Measurements from ENCODE around the gene CCDC7. TPM values are rescaled to one million over a fixed set of nuclear protein-coding genes. Genes with fewer than 3 reads are reported as not detected.
A peak's percentile ranks its signal among the peaks of the same experiment; 100 is the strongest.
"Not testable (repeated sequence)": the region's sequence is repeated elsewhere in the genome, so short reads cannot be mapped to it uniquely, and the experiment has no call there.

CCDC7 gene
- total RNA-seq, 2 donors from 2014 or later: 7.1 to 16.7 TPM

DNA sequence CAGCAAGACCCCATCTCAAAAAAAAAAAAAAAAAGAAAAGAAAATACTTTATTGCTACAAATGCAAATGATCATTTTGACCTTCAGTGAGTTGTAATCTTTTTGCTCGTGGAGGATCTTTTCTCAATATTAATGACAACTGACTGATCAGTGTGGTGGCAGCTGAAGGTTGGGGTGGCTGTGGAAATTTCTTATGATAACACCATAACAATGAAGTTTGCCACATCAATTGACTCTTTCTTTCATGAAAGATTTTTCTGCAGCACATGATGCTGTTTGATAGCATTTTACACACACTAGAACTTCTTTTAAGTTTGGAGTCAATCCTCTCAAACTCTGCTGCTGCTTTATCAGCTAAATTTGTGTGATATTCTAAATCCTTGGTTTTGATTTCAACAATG, 12.4 kb upstream of the CCDC7 start:
- H3K27ac Mint-ChIP-seq: no peak overlapping the region
- ATAC-seq (no peak), DNase-seq (ENCODE audit: low spot score in 2 of 2) (no peak)
- no peaks in the 10 kb centered on the region for H3K9me3 Mint-ChIP-seq
- H3K36me3 Mint-ChIP-seq: no peaks in the 10 kb centered on the region

DNA sequence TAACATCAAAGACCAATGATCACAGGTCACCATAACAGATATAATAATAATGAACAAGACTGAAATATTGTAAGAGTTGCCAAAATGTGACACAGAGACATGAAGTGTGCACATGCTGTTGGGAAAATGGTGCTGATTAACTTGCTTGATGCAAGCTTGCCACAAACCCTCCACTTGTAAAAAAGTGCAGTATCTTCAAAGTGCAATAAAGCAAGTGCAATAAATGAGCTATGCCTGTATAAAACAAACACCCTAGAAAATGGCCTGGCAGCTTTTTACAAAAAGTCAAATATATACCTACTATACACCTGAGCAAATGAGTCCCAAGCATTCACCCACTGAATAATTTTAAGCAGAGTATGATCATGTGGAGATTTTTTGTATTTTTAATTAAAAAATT, 9.7 kb upstream of the CCDC7 start:
- no peak overlapping the region for H3K27ac Mint-ChIP-seq
- H3K9me3 Mint-ChIP-seq: no peaks in the 10 kb centered on the region
- H3K36me3 Mint-ChIP-seq: no peaks in the 10 kb centered on the region
- ATAC-seq (no peak), DNase-seq (ENCODE audit: low spot score in 2 of 2) (no peak)

DNA sequence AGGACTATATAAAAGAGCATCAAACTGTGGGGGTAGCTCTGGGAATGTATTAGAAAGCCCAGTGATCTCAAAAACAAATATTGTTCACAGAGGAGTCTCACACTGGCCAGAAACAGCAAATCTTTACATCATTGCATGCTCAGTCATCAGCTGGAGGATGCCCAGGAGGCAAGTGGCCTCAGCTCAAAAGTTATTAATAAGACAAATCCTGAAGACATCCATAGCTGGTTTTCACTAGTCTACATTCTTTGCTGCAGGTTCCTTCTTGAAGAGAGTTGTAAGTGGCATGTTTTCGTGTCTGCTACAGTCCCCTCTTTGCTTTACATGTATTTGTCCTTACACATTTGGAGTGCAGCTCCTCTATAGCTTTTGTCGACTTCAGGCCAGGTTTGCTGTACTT, 8.6 kb upstream of the CCDC7 start:
- ATAC-seq: no peak
- Mint-ChIP-seq H3K9me3 (no peaks in the 10 kb centered on the region), H3K36me3 (no peaks in the 10 kb centered on the region), H3K27ac (no peak overlapping the region)
- no peak for DNase-seq (ENCODE audit: low spot score in 2 of 2)

DNA sequence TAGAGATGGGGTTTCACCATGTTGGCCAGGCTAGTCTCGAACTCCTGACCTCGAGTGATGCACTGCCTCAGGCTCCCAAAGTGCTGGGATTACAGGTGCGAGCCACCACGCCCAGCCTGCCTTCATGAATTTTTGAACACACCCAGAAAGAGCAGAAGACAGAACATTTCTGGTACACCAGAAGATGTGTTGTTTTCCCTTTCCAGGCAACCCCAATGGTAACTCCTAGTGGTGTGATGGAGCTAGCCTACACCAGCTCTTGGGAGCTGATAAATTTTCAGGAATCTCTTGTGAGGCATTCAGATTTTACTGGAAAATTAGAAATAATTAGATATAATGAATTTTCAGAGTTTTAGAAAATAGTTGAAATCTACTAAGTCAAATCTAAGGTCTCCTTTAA, 904 bp upstream of the CCDC7 start:
- ATAC-seq: no peak
- peaks cover 0 to 13% of the 10 kb centered on the region in 2 donors for H3K36me3 Mint-ChIP-seq
- H3K27ac Mint-ChIP-seq: peak overlapping the region; percentile 94 to 98
- no peaks in the 10 kb centered on the region for H3K9me3 Mint-ChIP-seq
- no peak for DNase-seq (ENCODE audit: low spot score in 2 of 2)

DNA sequence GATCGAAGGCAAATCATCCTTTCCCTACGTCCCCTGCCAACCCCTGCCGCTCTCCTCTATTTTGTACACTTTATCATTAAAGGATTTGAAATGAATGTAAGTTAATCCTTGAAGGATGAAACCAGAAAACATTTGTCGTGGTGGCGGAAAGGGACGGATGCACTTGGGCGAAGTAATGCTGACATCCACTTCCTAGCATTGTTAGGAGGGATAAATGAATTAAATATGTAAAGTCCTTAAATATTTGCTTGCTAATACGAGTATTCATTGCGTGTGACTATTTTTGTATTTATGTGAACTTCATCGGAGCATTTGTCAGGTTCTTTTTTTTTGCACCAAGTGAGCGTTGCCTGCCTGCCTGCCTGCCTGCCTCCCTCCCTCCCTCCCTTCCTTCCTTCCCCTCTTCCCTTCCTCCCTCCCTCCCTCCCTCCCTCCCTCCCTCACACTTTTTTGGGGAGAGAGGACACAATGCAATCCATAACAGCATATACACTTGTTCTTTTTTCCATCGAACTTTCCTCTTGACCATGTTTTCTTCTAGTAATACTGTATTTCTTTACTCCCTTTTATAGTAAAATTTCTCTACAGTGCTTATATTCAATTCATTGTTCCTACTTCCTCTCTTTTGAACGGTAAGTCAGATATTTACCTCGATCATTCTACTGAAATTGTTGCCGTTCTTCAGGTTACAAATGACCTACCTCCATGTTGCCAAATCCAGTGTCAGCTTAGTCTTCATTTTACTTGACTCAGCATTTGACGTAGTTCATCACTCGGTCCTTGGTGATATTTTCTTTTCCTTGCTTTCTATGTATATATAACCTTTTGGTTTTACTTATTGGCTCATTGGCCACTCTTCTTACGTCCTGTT, 831 bp downstream of the CCDC7 start:
- peak overlapping the region; percentile 94 to 98 for H3K27ac Mint-ChIP-seq
- DNase-seq (ENCODE audit: low spot score in 2 of 2) (no peak), ATAC-seq (no peak)
- peaks cover 3 to 14% of the 10 kb centered on the region in 2 donors for H3K36me3 Mint-ChIP-seq
- no peaks in the 10 kb centered on the region for H3K9me3 Mint-ChIP-seq

DNA sequence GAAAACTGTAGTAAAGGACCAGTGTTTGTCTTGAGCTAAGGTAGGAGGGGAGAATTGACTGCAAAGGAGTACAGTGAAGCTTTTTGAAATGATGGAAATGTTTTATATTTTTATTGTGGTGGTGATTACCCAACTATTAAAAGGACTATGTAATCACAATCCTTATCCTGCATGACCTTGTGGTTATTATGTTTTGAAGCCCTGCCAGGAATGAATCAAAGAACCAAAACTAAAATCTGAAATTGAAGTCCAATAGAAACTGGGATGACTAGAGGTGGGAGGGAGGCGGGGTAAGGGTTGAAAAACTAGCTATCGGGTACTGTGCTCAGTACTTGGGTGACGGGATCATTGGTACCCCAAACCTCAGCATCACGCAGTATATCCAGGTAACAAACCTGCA, 8.2 kb downstream of the CCDC7 start:
- Mint-ChIP-seq H3K36me3 (peaks cover 22 to 28% of the 10 kb centered on the region in 2 donors), H3K9me3 (no peaks in the 10 kb centered on the region), H3K27ac (no peak overlapping the region)
- ATAC-seq (no peak), DNase-seq (ENCODE audit: low spot score in 2 of 2) (no peak)

DNA sequence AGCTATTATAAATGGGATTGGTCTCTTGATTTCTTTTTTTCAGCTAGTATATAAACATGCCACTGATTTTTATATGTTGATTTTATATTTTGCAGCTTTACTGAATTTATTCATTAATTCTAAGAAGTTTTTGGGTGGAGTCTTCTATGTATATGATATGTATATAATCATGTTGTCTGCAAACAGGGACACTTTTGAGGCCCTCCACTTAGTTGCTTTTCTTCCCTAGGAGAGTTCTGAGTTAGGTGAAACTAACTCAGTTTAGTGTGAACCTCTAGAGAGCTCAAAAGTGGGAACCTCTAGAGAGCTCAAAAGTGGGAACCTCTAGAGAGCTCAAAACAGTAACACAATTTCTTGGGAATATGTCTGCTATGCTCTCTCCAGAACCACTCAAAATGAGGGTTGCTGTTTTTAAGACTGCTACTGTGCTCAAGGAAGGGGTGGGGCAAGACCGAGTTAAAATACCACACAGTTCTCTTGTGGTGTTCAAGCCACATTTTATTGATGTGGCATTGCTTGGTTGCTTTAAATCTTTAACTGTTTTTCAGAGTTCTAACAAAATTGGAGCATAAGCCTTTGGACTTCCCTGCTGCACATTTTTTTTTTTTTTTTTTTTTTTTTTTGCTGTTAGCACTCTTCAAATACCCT, 13.2 kb downstream of the CCDC7 start:
- ATAC-seq: peak; percentile 79 to 82
- Mint-ChIP-seq H3K36me3 (peaks cover 12 to 16% of the 10 kb centered on the region in 2 donors), H3K9me3 (no peaks in the 10 kb centered on the region), H3K27ac (no peak overlapping the region)
- DNase-seq (ENCODE audit: low spot score in 2 of 2): no peak

DNA sequence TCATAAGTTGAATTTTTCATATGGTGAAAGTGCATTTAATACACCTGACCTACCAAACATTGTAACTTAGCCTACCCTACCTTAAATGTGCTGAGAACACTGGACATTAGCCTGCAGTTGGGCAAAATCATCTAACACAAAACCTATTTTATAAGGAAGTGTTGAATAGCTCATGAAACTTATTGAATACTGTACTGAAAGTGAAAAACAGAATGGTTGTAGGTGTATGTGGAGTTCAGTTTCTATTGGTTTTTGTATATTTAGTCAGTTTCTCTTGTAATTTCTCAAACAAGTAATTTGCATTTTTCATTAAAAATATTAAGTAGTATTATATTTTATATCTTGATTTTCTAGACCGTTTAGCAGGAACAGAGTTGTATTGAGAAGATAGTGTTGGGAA, 15.3 kb downstream of the CCDC7 start:
- DNase-seq (ENCODE audit: low spot score in 2 of 2): no peak
- no peak overlapping the region for H3K27ac Mint-ChIP-seq
- peaks cover 10 to 18% of the 10 kb centered on the region in 2 donors for H3K36me3 Mint-ChIP-seq
- no peak for ATAC-seq
- no peaks in the 10 kb centered on the region for H3K9me3 Mint-ChIP-seq

DNA sequence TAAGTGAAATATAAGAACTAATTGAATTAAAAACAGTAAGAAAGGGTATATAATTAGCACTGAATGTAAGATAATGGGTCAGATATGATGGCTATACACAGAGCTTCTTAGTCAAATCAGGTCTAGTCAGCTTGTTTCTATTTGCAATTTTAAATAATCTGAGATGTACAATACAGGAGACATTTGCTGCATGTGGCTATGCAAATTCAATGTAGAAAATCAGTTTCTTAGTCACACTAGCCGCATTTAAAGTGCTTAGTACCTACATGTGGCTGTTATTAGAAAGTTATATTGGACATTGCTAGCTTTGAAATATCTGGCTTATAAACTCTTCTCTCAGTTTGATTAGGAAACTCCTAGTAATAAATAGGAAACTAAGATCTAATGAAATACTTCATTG, 25.3 kb downstream of the CCDC7 start:
- Mint-ChIP-seq H3K9me3 (no peaks in the 10 kb centered on the region), H3K27ac (no peak overlapping the region), H3K36me3 (peaks cover 9 to 17% of the 10 kb centered on the region in 2 donors)
- ATAC-seq (no peak), DNase-seq (ENCODE audit: low spot score in 2 of 2) (no peak)

DNA sequence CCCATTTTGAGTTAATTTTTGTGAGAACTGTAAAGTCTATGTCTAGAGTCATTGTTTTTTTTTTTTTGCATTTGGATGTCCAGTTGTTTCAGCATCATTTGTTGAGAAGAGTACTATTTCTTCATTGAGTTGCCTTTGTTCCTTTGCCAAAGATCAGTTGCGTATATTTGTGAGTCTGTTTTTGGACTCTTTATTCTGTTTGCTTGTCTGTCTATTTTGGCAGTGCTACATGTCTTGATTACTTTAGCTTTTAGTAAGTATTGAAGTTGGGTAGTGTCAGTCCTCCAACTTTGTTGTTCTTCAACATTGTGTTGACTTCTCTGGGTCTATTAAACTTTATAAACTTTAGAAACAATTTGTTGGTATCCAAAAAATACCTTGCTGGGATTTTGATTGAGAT, 31.6 kb downstream of the CCDC7 start:
- Mint-ChIP-seq H3K27ac (no peak overlapping the region), H3K36me3 (peaks cover 25 to 38% of the 10 kb centered on the region in 2 donors), H3K9me3 (peaks cover 13 to 17% of the 10 kb centered on the region in 2 donors)
- ATAC-seq: no peak
- no peak for DNase-seq (ENCODE audit: low spot score in 2 of 2)

DNA sequence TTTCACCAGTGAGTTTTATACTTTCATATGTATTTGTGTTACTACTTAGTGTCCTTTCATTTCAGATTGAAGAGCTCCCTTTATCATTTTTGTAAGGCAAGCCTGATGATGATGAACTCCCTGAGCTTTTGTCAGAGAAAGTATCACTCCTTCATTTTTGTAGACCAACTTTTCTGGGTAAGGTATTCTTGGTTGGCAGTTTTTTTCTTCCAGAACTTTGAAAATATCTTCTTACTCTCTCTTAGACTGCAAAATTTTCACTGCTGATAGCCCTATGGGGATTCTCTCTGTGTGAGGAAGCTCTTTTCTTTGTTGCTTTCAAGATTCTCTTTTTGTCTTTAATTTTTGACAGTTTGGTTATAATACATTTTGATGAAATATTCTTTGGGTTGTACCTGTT, 35.7 kb downstream of the CCDC7 start:
- ATAC-seq: no peak
- H3K9me3 Mint-ChIP-seq: peaks cover 13 to 33% of the 10 kb centered on the region in 2 donors

DNA sequence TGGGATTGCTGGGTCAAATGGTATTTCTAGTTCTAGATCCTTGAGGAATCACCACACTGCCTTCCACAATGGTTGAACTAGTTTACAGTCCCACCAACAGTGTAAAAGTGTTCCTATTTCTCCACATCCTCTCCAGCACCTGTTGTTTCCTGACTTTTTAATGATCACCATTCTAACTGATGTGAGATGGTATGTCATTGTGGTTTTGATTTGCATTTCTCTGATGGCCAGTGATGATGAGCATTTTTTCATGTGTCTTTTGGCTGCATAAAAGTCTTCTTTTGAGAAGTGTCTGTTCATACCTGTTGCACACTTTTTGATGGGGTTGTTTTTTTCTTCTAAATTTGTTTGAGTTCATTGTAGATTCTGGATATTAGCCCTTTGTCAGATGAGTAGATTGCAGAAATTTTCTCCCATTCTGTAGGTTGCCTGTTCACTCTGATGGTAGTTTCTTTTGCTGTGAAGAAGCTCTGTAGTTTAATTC, 37.1 kb downstream of the CCDC7 start:
- not testable (repeated sequence) for ATAC-seq; H3K27ac Mint-ChIP-seq; DNase-seq (ENCODE audit: low spot score in 2 of 2)
- Mint-ChIP-seq H3K36me3 (peaks cover 52 to 64% of the 10 kb centered on the region in 2 donors), H3K9me3 (peaks cover 19 to 38% of the 10 kb centered on the region in 2 donors)

More for the DNA sequence above, 35.7 kb downstream of the CCDC7 start:
- Mint-ChIP-seq H3K27ac (no peak overlapping the region), H3K36me3 (peaks cover 54 to 56% of the 10 kb centered on the region in 2 donors)
- no peak for DNase-seq (ENCODE audit: low spot score in 2 of 2)

DNA sequence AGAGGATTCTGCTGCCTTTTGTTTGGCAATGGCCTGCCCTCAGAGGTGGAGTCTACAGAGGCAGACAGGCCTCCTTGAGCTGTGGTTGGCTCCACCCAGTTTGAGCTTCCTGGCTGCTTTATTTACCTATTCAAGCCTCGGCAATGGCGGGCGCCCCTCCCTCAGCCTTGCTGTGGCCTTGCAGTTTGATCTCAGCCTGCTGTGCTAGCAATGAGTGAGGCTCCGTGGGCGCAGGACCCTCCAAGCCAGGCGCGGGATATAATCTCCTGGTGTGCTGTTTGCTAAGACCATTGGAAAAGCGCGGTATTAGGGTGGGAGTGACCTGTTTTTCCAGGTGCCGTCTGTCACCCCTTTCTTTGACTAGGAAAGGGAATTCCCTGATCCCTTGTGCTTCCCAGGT, 42.1 kb downstream of the CCDC7 start:
- peaks cover 59 to 67% of the 10 kb centered on the region in 2 donors for H3K36me3 Mint-ChIP-seq
- peaks cover 12 to 27% of the 10 kb centered on the region in 2 donors for H3K9me3 Mint-ChIP-seq
- not testable (repeated sequence) for DNase-seq (ENCODE audit: low spot score in 2 of 2); ATAC-seq; H3K27ac Mint-ChIP-seq

DNA sequence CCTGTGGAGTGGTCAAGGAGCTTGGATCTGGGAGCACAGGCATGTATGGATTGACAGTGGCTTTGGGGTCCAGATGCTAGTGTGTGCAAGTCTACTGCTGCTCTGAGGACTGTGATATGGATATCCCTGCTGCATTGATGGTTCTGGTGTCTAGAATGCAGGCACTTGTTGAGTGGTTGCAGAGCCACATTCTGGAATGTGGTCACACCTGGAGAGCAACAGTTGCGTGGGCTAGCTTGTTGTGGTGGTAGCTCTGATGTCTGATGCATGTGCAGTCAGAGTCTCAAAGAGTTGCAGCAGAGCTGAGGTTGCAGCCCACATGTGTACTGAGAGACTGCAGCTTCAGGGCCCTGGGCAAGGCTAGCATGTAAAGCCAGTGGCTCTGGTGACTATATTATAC, 43.2 kb downstream of the CCDC7 start:
- DNase-seq (ENCODE audit: low spot score in 2 of 2): no peak
- Mint-ChIP-seq H3K27ac (peak overlapping the region in 1 of 2 donors; percentile 5), H3K36me3 (peaks cover 47 to 61% of the 10 kb centered on the region in 2 donors), H3K9me3 (peaks cover 12 to 21% of the 10 kb centered on the region in 2 donors)
- no peak for ATAC-seq

DNA sequence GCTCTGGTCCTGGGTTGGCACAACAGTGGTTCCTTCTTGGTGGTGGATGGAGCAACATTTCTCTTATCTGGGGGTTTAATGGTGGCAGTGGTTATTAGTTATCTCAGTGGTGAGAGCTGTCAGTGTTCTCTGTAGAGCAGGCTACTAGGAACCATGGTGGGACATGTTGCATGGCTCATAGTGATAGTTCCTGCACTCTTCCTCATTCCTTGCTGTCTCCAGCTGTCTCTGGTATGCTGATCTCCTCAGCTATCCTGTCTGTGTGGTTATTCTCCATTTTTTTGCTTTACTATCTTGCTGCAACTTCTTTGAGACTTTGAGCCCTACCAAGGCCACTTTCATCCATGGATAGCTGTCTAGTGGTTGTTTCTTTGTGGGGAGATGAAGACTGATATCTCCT, 44.0 kb downstream of the CCDC7 start:
- DNase-seq (ENCODE audit: low spot score in 2 of 2): no peak
- no peak overlapping the region for H3K27ac Mint-ChIP-seq
- peaks cover 12 to 21% of the 10 kb centered on the region in 2 donors for H3K9me3 Mint-ChIP-seq
- ATAC-seq: no peak
- peaks cover 40 to 57% of the 10 kb centered on the region in 2 donors for H3K36me3 Mint-ChIP-seq

DNA sequence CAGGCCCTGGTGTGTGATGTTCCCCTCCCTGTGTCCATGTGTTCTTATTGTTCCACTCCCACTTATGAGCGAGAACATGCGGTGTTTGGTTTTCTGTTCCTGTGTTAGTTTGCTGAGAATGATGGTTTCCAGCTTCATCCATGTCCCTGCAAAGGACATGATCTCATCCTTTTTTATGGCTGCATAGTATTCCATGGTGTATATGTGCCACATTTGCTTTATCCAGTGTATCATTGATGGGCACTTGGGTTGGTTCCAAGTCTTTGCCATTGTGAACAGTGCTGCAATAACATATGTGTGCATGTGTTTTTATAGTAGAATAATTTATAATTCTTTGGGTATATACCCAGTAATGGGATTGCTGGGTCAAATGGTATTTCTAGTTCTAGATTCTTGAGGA, 48.6 kb downstream of the CCDC7 start:
- H3K36me3 Mint-ChIP-seq: peaks cover 16 to 28% of the 10 kb centered on the region in 2 donors
- not testable (repeated sequence) for DNase-seq (ENCODE audit: low spot score in 2 of 2); H3K27ac Mint-ChIP-seq; H3K9me3 Mint-ChIP-seq; ATAC-seq

DNA sequence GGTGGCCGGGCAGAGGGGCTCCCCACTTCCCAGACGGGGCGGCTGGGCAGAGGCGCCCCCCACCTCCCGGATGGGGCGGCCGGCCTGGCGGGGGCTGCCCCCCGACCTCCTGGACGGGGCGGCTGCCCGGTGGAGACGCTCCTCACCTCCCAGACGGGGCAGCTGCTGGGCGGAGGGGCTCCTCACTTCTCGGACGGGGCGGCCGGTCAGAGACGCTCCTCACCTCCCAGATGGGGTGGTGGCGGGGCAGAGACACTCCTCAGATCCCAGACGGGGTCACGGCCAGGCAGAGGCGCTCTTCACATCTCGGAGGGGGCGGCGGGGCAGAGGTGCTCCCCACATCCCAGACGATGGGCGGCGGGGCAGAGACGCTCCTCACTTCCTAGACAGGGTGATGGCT, 54.2 kb downstream of the CCDC7 start:
- DNase-seq (ENCODE audit: low spot score in 2 of 2); ATAC-seq; H3K27ac Mint-ChIP-seq: not testable (repeated sequence)
- peaks cover 3 to 16% of the 10 kb centered on the region in 2 donors for H3K9me3 Mint-ChIP-seq
- peaks cover 10 to 42% of the 10 kb centered on the region in 2 donors for H3K36me3 Mint-ChIP-seq

Measured in activated naive CD4-positive, alpha-beta T cell treated with anti-CD3 and anti-CD28 coated beads, Interleukin-2, amount 50 U/mL, for 72 hours (primary cell).